Activated T-helper 1 cell treated with Interleukin-2 at 50 U/mL for 16 hours (primary cell): Measurements from ENCODE around the gene CAMK2N1.

Source experiments
- DNase-seq: peaks from one replicate; pipeline ENCODE4 v3.0.0-alpha.2; 2020; ENCODE audit warnings: low read depth

CAMK2N1 gene

DNA sequence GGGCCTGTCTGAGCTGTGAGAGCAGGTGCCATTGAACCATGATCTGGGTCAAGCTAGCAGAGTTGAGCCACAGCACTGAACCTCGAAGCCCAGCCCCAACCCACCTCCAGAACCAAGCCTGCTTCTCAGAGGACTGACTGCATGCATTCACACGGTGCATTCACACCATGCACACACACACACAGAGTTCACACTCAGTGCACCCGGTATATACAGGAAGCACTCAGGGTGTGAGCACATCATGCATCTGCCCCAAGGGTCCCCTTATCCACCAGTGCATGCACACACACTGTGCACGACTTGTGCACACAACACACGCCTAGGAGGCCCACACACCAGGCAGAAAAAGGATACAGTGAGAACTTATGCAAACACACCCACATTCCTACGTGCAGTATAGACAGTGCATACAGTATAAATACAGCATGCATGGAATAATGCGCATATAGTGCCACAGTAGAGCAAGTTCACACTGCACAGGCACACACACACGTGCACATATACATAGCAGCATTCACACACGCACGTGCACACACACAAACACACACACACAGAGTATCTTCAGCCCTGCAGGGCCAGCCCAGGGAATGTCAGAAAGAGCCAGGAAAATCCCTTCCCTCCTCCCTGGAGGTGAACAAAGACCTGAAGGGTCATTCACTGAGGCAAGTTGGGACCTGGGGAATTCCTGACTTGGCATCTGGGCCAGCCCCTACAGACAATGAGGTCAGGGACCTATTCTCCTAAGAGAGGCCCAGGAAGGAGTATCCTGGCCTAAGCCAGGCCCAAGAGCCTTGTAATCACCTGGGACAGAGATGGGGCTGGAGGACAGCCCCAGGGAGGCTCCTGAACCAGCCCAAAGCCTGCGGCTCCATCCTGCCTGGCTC lies 42.1 kb downstream of the CAMK2N1 start:
- no peak for DNase-seq

DNA sequence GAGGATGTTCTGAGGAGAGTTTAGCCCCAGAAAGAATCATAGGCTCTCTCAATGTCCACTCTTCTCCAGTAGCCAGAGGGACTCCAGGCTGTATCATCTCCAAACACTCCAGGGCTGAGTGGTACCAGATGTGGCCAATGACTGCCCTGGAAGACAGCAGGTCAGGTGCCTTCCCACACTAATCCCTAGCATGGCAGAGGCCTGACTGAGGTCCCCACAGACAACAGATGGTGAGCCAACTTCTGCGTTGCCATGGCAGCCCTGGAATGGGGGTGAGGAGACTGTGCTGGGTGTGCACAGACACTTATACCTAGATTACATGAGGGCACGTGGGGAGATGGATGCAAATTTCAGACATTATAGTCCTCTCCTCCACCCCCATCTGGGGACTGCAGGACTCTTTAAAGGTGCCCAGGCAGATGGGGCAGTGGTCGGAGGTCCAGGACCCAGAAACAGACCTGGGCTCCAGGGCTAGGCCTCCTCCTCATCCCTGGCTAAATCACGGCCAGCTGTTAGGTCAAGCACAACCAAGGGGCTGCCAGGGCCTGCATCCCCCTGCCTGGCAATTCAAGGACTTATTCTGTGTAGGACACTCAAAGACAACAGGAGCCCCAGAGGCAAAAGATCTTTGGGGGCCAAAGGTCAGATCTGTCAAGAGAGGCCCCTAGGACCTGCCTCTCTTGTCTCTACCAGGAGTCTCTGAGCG lies 42.9 kb downstream of the CAMK2N1 start:
- no peak for DNase-seq

DNA sequence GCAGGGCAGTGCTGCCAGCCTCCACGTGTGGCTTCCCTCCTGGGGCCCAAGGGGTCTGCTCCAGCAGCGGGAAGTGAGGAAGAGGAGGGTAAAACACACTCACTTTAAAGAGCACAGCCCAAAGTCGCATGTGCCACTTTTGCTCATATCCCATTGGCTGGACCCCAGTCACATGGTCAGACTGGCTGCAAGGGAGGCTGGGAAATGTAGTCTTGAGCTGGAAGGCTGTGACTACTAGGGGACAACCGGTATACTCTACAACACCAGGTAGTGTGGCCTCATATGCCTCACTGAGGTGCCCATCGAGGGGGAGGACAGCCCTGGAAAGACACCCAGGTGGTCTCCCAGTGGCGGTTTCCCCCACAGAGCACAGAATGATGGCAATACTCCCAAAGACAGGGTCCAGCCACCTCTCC lies 45.2 kb downstream of the CAMK2N1 start:
- DNase-seq: peak; percentile 1

DNA sequence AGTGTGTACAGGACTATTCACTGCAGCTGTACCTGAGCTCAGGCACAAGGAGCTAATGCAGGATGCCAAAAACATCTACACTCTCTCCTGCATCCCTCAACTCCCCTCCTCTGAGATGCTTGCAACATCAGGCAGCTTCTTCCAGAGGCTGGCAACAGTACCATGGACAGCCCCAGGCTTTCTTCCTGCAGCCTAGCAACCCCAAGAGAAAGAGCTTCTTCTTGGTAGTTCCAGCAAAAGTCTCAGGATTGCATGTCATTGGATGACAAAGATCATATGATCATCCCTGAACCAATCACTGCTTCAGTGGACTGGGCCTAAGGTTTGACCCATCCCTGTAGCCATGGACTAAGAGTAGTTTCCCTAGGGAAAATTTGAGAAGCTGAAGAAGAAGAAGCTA lies 46.7 kb downstream of the CAMK2N1 start:
- no peak for DNase-seq

DNA sequence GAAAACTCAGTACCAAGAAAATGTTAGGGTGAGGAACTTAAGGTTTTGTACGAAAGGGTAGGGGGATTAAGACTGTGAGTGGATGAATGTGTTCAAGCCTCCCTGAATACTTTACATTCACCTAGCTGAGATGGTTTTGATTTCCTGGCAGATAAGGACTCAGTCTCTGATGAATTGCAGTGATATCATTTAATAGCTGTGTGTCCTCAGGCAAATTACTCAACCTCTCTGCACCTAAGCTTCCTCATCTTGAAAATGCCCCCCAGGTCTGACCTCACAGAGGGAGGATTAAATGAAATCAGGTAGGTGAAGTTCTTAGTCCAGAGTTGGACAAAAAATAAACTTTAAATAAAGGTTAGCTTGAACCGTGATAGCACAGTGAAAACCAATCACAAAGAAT lies 48.4 kb downstream of the CAMK2N1 start:
- no peak for DNase-seq

DNA sequence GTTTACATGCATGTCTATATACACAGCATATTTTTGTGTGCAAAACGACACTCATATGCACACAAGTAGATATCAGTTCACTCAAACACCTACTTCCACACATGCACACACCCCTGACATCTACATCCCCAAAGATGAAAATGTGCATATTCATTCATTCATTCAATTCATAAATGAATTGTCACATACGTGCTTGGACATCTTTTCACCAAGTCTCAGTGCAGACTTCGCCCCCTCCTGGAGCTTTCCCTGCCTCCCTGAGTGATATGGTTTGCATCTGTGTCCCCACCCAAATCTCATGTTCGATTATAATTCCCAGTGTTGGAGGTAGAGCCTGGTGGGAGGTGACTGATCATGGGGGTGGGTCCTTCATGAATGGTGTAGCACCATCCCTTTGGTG lies 53.1 kb downstream of the CAMK2N1 start:
- no peak for DNase-seq
